ENCODE data around the gene ZFP2.

Gene ZFP2

DNA sequence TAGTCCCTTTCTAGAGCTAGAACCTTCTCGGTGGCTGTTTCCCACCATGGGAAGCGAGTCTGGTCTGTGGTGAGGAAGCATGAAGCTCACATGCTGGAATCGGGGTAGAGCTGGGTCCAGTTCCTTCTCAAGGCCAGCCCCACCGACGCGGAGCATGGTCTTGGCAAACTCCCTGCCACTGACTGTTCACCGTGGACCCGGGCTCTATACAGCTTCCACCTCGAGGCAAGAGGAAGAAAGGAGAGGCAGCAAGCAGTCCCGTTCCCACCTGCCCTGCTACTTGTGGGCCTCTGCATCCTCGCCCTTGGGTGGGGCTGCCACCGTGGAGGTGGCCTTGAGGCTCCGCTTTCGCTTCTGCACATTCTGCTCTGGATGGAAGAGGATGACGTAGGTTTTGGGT is 85.7 kb downstream of the ZFP2 start:
- no peak for DNase-seq (ENCODE audit: low read depth)
